ENCODE results near the gene CYTH3. TPM values are rescaled to one million over a fixed set of nuclear protein-coding genes. Genes with fewer than 3 reads are reported as not detected.
A peak's percentile ranks its signal among the peaks of the same experiment; 100 is the strongest.

The CYTH3 gene
- total and polyA plus RNA-seq, 10 donors = 2.5 to 28.1 (median 17.5) TPM

DNA sequence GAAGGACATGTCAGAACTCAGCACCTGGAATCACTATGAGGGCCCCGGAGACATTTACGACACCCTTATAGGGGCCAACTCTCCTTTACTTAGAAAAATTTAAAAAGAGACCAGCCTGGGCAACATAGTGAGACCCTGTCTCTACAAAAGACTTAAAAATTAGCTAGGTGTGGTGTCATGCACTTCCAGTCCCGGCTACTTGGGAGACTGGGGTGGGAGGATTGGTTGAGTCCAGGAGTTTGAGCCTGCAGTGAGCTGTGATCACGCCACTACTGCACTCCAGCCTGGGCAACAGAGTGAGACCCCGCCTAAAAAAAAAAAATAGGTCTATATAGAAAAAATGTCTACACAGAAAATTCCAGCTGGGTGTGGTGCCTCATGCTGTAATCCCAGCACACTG, 7.5 kb upstream of the CYTH3 start:
- Histone ChIP-seq H3K4me1 (peaks cover 0 to 6% (median 0%) of the 10 kb centered on the region in 6 donors), H3K36me3 (no peaks in the 10 kb centered on the region), H3K27me3 (replicated peaks in 1 of 7) (no peaks in the 10 kb centered on the region), H3K27ac (no peak overlapping the region), H3K4me3 (no peak overlapping the region), H3K9me3 (no peaks in the 10 kb centered on the region)
- WGBS, 5 donors = 88 to 96% (median 92%) methylated on average over 5 of the region's 5 CpGs
- peak; percentile 1 for DNase-seq
- no peak for TF ChIP-seq CTCF (IDR thresholded peaks at IDR 0.05 in 8 of 11, conservative IDR thresholded peaks at IDR 0.05 in 3 of 11)
- no peak for TF ChIP-seq POLR2A (IDR thresholded peaks at IDR 0.05)
- no peak for TF ChIP-seq POLR2AphosphoS5 (IDR thresholded peaks at IDR 0.05)
- intact Hi-C loops (cut with DNase I; ENCODE audit: low total_unique reads) = no loop called here

GRCh38 chr7:6279341-6279740, 6.9 kb upstream of the CYTH3 start:
- no peak for TF ChIP-seq POLR2A (IDR thresholded peaks at IDR 0.05)
- no peak for TF ChIP-seq CTCF (IDR thresholded peaks at IDR 0.05 in 8 of 11, conservative IDR thresholded peaks at IDR 0.05 in 3 of 11)
- TF ChIP-seq POLR2AphosphoS5 (IDR thresholded peaks at IDR 0.05) = no peak
- Histone ChIP-seq H3K9me3 (no peaks in the 10 kb centered on the region), H3K4me1 (peaks cover 0 to 6% (median 0%) of the 10 kb centered on the region in 6 donors), H3K27me3 (replicated peaks in 1 of 7) (no peaks in the 10 kb centered on the region), H3K27ac (no peak overlapping the region), H3K4me3 (no peak overlapping the region), H3K36me3 (no peaks in the 10 kb centered on the region)
- WGBS, 5 donors = 52 to 83% (median 75%) methylated on average over 3 of the region's 3 CpGs
- no peak for DNase-seq
- intact Hi-C loops (cut with DNase I; ENCODE audit: low total_unique reads) = no loop called here

- Histone ChIP-seq H3K4me1 (peaks cover 0 to 6% (median 0%) of the 10 kb centered on the region in 6 donors), H3K9me3 (no peaks in the 10 kb centered on the region), H3K27ac (no peak overlapping the region), H3K27me3 (replicated peaks in 1 of 7) (no peaks in the 10 kb centered on the region), H3K36me3 (no peaks in the 10 kb centered on the region), H3K4me3 (no peak overlapping the region)
- 89 to 96% (median 94%) methylated on average over 9 of the region's 9 CpGs for WGBS, 5 donors
- peak; percentile 13 for DNase-seq
- intact Hi-C loops (cut with DNase I; ENCODE audit: low total_unique reads) = no loop called here
- TF ChIP-seq POLR2AphosphoS5 (IDR thresholded peaks at IDR 0.05) (no peak), POLR2A (IDR thresholded peaks at IDR 0.05) (no peak), CTCF (IDR thresholded peaks at IDR 0.05 in 8 of 11, conservative IDR thresholded peaks at IDR 0.05 in 3 of 11) (no peak)
Measured at GRCh38 chr7:6278749-6279310, 6.4 kb upstream of the CYTH3 start.

- Histone ChIP-seq H3K36me3 (no peaks in the 10 kb centered on the region), H3K4me3 (no peak overlapping the region), H3K27me3 (replicated peaks in 1 of 7) (no peaks in the 10 kb centered on the region), H3K4me1 (peaks cover 0 to 15% (median 8%) of the 10 kb centered on the region in 6 donors), H3K27ac (no peak overlapping the region), H3K9me3 (no peaks in the 10 kb centered on the region)
- TF ChIP-seq POLR2AphosphoS5 (IDR thresholded peaks at IDR 0.05) = no peak
- TF ChIP-seq CTCF (IDR thresholded peaks at IDR 0.05 in 8 of 11, conservative IDR thresholded peaks at IDR 0.05 in 3 of 11) = no peak
- no peak for DNase-seq
- 80 to 93% (median 83%) methylated on average over 4 of the region's 4 CpGs for WGBS, 5 donors
- intact Hi-C loops (cut with DNase I; ENCODE audit: low total_unique reads) = no loop called here
Measured at GRCh38 chr7:6277476-6277875, 5.1 kb upstream of the CYTH3 start.

Data from spleen (tissue), 11 donors.